ENCODE measurements around the gene PTCD2. TPM values are rescaled to one million over a fixed set of nuclear protein-coding genes. Genes with fewer than 3 reads are reported as not detected.

The PTCD2 gene
- total RNA-seq, 1 experiment from 2014 or later, result 12.7 TPM

GRCh38 chr5:72286798-72287197 lies 33.4 kb upstream of the PTCD2 start:
- no peak for DNase-seq (ENCODE audit: low spot score)
- Histone ChIP-seq H3K9me3 (ENCODE audit: low read depth, low read length, poor library complexity, severe bottlenecking) (no peaks in the 10 kb centered on the region), H3K4me3 (ENCODE audit: low read depth, low read length, poor library complexity, severe bottlenecking) (no peak overlapping the region), H3K27ac (ENCODE audit: low read depth, low read length, poor library complexity, severe bottlenecking) (no peak overlapping the region), H3K36me3 (ENCODE audit: insufficient read depth, low read length, poor library complexity, severe bottlenecking) (peaks cover 5% of the 10 kb centered on the region), H3K4me1 (ENCODE audit: insufficient read depth, low read length, poor library complexity, severe bottlenecking) (peaks cover 21% of the 10 kb centered on the region), H3K27me3 (replicated peaks; ENCODE audit: insufficient read depth, low read depth, low read length, poor library complexity) (no peaks in the 10 kb centered on the region)
- TF ChIP-seq EZH2 (IDR thresholded peaks at IDR 0.05; ENCODE audit: borderline replicate concordance, low read depth, low read length, poor library complexity, severe bottlenecking) (no peak), CTCF (conservative IDR thresholded peaks at IDR 0.05; ENCODE audit: low read depth, low read length) (no peak)
- BruUV-seq (replicated peaks), result no TSS peak
- intact Hi-C loops (cut with micrococcal nuclease; ENCODE audit: unreplicated experiment), result no loop called here
- POLR2A ChIA-PET (ENCODE audit: low non-redundant PET), result no interaction called here
- CTCF ChIA-PET, result no interaction called here

- DNase-seq (ENCODE audit: low spot score), result no peak
- H3K4me1 ChIP-seq (ENCODE audit: insufficient read depth, low read length, poor library complexity, severe bottlenecking), result peaks cover 7% of the 10 kb centered on the region
- no peak overlapping the region for H3K4me3 ChIP-seq (ENCODE audit: low read depth, low read length, poor library complexity, severe bottlenecking)
- peak overlapping the region; percentile 15 for H3K27ac ChIP-seq (ENCODE audit: low read depth, low read length, poor library complexity, severe bottlenecking)
- no peaks in the 10 kb centered on the region for H3K9me3 ChIP-seq (ENCODE audit: low read depth, low read length, poor library complexity, severe bottlenecking)
- intact Hi-C loops (cut with micrococcal nuclease; ENCODE audit: unreplicated experiment), result no loop called here
- ChIA-PET POLR2A (ENCODE audit: low non-redundant PET) (interaction anchor here (0.7 kb wide), 1 partner anchor 24 kb away, joined by 4 read pairs; no protein-coding TSS in a partner anchor), CTCF (interaction anchor here (0.8 kb wide), 1 partner anchor 32 kb away, joined by 3 read pairs; the partner anchor contains the start of genes MRPS27 and PTCD2)
- TF ChIP-seq EZH2 (IDR thresholded peaks at IDR 0.05; ENCODE audit: borderline replicate concordance, low read depth, low read length, poor library complexity, severe bottlenecking), result no peak
- no peak for TF ChIP-seq CTCF (conservative IDR thresholded peaks at IDR 0.05; ENCODE audit: low read depth, low read length)
- no peaks in the 10 kb centered on the region for H3K27me3 ChIP-seq (replicated peaks; ENCODE audit: insufficient read depth, low read depth, low read length, poor library complexity)
- no TSS peak for BruUV-seq (replicated peaks)
- H3K36me3 ChIP-seq (ENCODE audit: insufficient read depth, low read length, poor library complexity, severe bottlenecking), result peaks cover 17% of the 10 kb centered on the region
Observed at GRCh38 chr5:72288924-72289323, 31.2 kb upstream of the PTCD2 start.

GRCh38 chr5:72290356-72291133 lies 29.6 kb upstream of the PTCD2 start:
- intact Hi-C loops (cut with micrococcal nuclease; ENCODE audit: unreplicated experiment), result no loop called here
- DNase-seq (ENCODE audit: low spot score), result no peak
- TF ChIP-seq CTCF (conservative IDR thresholded peaks at IDR 0.05; ENCODE audit: low read depth, low read length) (no peak), EZH2 (IDR thresholded peaks at IDR 0.05; ENCODE audit: borderline replicate concordance, low read depth, low read length, poor library complexity, severe bottlenecking) (no peak)
- CTCF ChIA-PET, result no interaction called here
- Histone ChIP-seq H3K27me3 (replicated peaks; ENCODE audit: insufficient read depth, low read depth, low read length, poor library complexity) (no peaks in the 10 kb centered on the region), H3K4me1 (ENCODE audit: insufficient read depth, low read length, poor library complexity, severe bottlenecking) (peaks cover 10% of the 10 kb centered on the region), H3K4me3 (ENCODE audit: low read depth, low read length, poor library complexity, severe bottlenecking) (no peak overlapping the region), H3K27ac (ENCODE audit: low read depth, low read length, poor library complexity, severe bottlenecking) (no peak overlapping the region), H3K9me3 (ENCODE audit: low read depth, low read length, poor library complexity, severe bottlenecking) (no peaks in the 10 kb centered on the region), H3K36me3 (ENCODE audit: insufficient read depth, low read length, poor library complexity, severe bottlenecking) (peaks cover 33% of the 10 kb centered on the region)
- no TSS peak for BruUV-seq (replicated peaks)
- POLR2A ChIA-PET (ENCODE audit: low non-redundant PET), result no interaction called here
